ENCODE data around the gene SETMAR.
A peak's percentile ranks its signal among the peaks of the same experiment; 100 is the strongest.
"Not testable (repeated sequence)": the region's sequence is repeated elsewhere in the genome, so short reads cannot be mapped to it uniquely, and the experiment has no call there.

Gene SETMAR

GRCh38 chr3:4303187-4304123 lies at the start of gene SETMAR:
Gene SETMAR, plus strand, starts transcription at chr3:4303369. Its CDS starts 2 bp downstream, at chr3:4303371.
- DNase-seq = peak; percentile 71

- DNase-seq = no peak
Observed at GRCh38 chr3:4261406-4261805, 41.8 kb upstream of the SETMAR start.

- no peak for DNase-seq
Observed at GRCh38 chr3:4264040-4264439, 39.1 kb upstream of the SETMAR start.

GRCh38 chr3:4270720-4271119 lies 32.4 kb upstream of the SETMAR start:
- no peak for DNase-seq

- no peak for DNase-seq
Observed at GRCh38 chr3:4271834-4272233, 31.3 kb upstream of the SETMAR start.

- DNase-seq = no peak
Observed at GRCh38 chr3:4279516-4280105, 23.6 kb upstream of the SETMAR start.

- DNase-seq = no peak
Observed at GRCh38 chr3:4281991-4282390, 21.2 kb upstream of the SETMAR start.

GRCh38 chr3:4284865-4285264 lies 18.3 kb upstream of the SETMAR start:
- no peak for DNase-seq

GRCh38 chr3:4289044-4289443 lies 14.1 kb upstream of the SETMAR start:
- no peak for DNase-seq

GRCh38 chr3:4290272-4290893 lies 12.8 kb upstream of the SETMAR start:
- DNase-seq = no peak

- DNase-seq = no peak
Observed at GRCh38 chr3:4292301-4292700, 10.9 kb upstream of the SETMAR start.

GRCh38 chr3:4294616-4295327 lies 8.4 kb upstream of the SETMAR start:
- DNase-seq = no peak

- not testable (repeated sequence) for DNase-seq
Observed at GRCh38 chr3:4296454-4296853, 6.7 kb upstream of the SETMAR start.

GRCh38 chr3:4297486-4297885 lies 5.7 kb upstream of the SETMAR start:
- DNase-seq = no peak

- no peak for DNase-seq
Observed at GRCh38 chr3:4302747-4303146, 422 bp upstream of the SETMAR start.

GRCh38 chr3:4305210-4305609 lies 2.0 kb downstream of the SETMAR start:
- not testable (repeated sequence) for DNase-seq

GRCh38 chr3:4306091-4306490 lies 2.9 kb downstream of the SETMAR start:
- DNase-seq = no peak

GRCh38 chr3:4306860-4307259 lies 3.7 kb downstream of the SETMAR start:
- DNase-seq = no peak

GRCh38 chr3:4309491-4310128 lies 6.4 kb downstream of the SETMAR start:
- no peak for DNase-seq

GRCh38 chr3:4310971-4311370 lies 7.8 kb downstream of the SETMAR start:
- no peak for DNase-seq

- no peak for DNase-seq
Observed at GRCh38 chr3:4311496-4311895, 8.3 kb downstream of the SETMAR start.

GRCh38 chr3:4313606-4314293 lies 10.6 kb downstream of the SETMAR start:
- no peak for DNase-seq

Data from NK-92 treated with Interleukin-12 subunit alpha and Interleukin-12 subunit beta, amount 100 ng/mL, for 24 hours (cell line).